Left renal pelvis (tissue), 4 donors: ENCODE results near the gene ZNF24. TPM values are rescaled to one million over a fixed set of nuclear protein-coding genes. Genes with fewer than 3 reads are reported as not detected.

Experiments used
- DNase-seq, 4 donors: peaks; one replicate each; pipeline ENCODE4 v3.0.0-alpha.2; 2013; ENCODE audit warnings: low read depth in 4 of 4, low spot score in 3 of 4
- polyA plus RNA-seq, 4 donors: library from polyadenylated mRNA; unstranded; fragments of 120-200 nt; gene quantifications; one replicate each; pipeline ENCODE4 v1.2.1, GENCODE V29; 2013; ENCODE audit not compliant: insufficient read length in 4 of 4

Gene ZNF24
- polyA plus RNA-seq: 10 to 100 TPM; 49.3 to 92.1 (median 72.7) TPM

DNA sequence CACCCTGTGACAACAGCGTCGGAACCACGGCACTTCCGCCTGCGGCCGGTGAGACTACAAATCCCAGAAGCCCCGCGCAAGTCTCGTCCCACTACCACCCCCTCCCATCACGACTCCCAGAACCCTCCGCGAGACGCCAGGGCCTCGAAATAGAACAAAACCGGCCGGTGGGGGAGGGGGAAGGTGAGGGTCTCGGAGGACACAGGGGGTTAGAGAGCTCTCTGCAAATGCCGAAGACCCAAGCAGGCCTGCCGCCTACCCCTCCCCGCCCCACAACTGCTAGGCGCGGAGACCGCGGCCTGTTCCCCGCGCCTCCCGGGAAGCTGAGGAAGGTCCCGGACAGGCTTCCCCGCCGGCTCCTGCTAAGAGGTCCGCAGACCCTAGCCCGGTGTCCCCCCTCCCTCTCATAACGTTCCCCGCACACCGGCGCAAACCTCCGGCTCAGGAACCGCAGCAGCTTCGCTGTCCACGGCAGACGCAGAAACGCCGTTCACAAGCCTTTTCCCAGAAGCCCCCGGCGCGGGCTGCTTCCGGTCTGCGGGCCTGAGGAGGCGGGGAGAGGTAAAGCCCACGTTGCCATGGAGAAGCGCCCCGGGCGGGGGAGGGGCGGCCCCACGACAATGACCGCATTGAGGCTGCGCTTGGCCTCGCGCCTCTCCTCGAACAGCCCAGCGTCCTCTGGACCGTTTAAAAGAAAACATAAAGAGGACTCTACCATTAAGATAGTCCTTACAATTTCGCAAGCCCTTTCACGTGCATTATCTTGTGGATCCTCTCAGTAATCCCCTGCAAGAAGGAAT lies at the start of gene ZNF24:
TSS of gene ZNF24 (minus strand) at position 485 of the 800 bp plus-strand sequence. CDS start 3,770 bp downstream, outside the sequence.
- peak; percentile 82 to 92 (median 90) for DNase-seq

DNA sequence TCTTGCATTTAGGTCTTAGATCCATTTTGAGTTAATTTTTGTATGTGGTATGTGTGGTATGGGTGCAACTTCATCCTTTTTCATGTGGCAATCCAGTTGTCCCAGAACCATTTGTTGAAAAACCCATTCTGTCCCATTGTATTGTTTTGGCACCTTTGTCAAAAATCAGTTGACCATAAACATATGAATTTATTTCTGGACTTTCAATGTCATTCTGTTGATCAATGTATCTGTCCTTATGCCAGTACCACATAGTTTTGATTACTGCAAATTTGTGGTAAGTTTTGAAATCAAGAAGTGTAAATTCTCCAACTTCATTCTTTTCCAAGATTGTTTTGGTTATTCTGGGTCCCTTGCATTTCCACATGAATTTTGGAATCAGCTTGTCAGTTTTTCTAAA lies 49.5 kb upstream of the ZNF24 start:
- DNase-seq: no peak

DNA sequence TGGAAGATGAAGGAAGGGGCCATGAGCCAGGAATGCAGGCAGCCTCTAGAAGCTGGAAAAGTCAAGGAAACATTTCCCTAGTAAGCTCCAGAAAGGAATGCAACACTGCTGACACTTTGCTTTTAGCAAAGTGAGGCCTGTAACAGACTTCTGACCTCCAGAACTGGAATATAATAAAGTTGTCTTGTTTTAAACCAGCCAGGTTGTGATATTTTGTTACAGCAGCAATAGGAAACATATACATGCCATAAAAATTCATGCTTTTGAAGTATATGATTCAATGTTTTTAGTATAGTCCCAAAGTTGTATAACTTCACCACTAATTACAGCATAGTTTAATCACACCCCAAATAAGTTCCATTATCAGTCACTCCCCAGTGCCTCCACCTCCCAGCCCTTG lies 48.2 kb upstream of the ZNF24 start:
- DNase-seq: no peak

DNA sequence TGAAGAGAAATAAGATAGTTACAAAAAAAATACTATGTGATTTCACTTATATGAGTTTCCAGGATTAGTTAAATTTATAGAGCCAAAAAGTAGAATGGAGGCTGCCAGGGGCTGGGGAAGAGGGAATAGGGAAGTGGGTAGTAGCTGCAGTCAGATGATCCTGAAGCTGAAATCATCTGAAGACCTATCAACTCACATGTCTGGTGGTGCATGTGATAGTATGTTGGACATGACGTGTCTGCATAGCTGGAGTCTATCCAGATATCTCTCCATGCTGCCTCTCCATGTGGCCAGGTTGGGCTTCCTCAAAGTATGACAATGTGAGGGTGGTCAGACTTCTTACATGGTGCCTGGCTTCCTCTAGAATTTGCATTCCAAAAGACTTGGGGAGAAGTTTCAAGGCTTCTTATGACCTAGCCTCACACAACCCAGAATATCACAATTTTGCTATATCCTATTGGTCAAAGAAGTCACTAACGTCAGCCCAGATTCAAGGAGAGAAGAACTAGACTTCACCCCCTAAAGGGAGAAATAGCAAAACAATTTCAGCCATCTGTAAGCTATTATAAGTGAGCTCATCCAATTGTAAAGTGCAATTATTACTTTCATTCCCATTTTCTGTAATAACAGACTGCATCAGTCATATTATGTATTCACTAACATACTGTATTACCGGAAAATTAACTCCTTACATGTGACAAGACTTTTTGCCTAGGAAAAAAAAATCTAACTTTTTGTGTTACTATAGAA lies 46.9 kb upstream of the ZNF24 start:
- DNase-seq: no peak

DNA sequence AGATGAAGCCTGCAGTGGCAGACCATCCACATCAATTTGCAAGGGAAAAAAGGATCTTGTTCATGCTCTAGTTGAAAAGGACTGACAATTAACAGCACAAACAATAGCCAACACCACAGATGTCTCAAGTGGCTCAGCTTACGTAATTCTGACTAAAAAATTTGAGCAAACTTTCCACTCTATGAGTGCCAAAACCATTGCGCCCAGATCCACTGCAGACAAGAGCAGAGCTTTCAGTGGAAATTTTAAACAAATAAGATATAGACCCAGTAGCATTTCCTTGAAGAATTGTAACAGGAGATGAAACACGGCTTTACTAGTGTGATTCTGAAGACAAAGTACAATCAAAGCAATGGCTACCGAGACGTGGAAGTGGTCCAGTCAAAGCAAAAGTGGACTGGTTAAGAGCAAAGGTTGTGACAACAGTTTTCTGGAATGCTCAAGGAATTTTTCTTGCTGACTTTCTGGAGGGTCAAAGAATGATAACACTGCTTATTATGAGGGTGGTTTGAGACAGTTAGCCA lies 44.9 kb upstream of the ZNF24 start:
- no peak for DNase-seq

DNA sequence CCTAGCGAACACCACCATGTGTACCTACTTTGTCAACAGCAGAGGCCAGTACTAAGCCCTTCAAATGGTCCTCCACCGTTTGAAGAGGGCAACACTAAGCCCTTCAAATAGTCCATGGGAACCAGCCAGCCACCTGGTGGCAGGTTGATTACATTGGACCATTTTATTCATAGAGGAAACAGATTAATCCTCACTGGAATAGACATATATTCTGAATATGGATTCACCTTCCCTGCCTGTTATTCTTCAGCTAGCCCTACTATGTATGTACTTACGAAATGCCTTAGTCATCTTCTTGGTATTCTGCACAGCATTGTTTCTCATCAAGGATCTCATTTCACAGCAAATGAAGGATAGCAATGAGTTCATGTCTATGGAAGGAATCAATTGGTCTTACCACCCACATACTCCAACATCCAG lies 42.9 kb upstream of the ZNF24 start:
- no peak for DNase-seq

DNA sequence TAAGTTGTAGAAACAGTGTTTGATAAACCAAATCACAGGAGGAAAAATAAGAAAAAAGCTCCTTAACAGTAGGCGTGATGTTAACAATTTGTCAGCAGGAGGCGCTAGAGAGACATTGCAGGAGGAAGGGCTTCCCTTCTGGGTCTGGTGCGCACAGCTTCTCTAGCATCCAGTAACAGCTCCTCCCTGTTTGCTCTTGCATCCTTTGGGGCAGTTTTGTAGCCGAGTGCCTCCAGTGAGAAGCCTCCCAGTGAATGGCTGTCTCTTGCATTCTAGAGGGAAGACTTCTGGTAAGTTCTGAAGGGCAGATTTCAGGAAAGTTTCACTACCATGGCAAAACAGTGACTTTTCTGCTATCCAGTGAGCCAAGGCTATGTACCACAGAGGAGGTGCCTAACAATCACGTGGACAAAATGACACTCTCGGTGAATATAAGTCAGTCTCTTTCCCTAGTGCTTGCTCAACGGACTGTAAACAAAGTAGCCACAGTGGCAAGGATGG lies 42.4 kb upstream of the ZNF24 start:
- DNase-seq: peak; percentile 38 to 67 (median 45)

DNA sequence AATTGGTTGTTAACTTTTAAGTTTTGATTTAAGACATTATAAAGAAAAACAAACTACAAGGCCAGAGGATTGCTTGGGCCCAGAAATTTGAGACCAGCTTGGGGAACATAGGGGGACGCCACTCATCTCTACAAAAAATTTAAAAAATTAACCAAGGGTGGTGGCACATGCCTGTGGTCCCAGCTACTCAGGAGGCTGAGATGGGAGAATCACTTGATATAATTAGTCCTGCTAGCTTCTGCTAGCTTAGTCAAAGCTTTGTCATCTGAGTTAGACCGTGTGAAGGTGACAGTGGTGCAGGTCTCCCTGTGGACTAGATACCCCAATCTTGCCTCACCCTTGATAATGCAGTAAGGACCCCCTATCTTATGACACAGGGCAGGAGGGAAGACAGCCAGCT lies 38.9 kb upstream of the ZNF24 start:
- no peak for DNase-seq

DNA sequence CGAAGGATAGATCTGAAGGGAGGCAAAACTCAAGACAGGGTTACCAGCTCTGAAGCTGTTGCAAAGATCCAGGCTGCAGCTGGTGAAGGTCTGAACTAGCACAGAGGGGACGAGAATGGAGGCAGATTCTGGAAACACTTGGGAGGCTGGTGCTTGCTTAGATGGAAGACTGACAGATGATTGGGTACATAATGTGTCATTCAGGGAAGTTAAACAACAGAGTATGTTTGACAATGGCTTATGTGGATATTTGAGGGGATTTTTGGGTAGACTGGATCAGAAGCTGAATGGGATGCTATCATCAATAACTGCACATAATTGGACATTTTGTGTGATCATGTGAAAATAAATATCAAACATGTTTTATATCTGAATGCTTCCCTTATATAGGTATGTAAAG lies 35.2 kb upstream of the ZNF24 start:
- no peak for DNase-seq

DNA sequence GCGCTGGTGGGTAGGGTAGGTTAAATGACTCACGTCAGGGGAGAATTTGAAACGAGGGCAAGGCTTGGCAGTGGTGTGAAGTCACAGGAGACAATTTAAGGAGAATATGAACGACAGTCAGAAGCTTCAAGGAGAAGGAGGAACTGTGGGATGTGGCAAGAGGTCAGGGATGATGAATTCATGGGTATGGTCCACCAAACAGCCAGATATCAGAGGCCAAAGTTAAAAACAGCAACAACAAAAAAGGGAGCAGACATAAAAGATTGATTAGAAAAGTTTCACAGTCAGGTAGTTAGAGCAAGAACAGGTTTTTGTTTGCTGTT lies 34.3 kb upstream of the ZNF24 start:
- no peak for DNase-seq

DNA sequence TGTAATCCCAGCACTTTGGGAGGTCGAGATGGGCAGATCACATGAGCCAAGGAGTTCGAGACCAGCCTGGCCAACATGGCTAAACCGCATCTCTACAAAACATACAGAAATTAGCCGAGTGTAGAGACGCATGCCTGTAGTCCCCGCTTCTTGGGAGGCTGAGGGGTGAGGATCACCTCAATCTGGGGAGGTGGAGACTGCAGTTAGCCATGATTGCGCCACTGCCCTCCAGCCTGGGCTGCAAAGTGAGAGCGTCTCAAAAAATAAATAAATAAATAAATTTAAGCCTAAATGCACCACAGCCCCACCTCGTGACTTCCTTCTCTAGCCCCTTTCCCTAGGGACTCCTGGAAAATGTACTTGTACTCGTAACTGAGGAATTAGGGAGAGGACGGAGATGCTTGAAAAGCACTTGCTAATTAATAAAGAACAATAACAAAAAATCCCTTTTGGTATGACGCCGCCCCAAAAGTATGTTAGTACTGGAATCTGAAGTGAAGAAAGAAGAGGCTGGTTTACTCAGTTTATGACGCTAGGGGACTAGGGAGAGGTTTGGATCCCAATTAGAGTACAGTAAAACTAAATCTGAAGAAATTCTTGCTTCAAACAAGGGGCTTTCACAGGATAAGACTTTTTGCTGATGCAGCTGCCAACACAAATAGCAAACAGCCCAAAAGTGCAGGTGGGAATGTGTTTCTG lies 33.8 kb upstream of the ZNF24 start:
- DNase-seq: no peak

DNA sequence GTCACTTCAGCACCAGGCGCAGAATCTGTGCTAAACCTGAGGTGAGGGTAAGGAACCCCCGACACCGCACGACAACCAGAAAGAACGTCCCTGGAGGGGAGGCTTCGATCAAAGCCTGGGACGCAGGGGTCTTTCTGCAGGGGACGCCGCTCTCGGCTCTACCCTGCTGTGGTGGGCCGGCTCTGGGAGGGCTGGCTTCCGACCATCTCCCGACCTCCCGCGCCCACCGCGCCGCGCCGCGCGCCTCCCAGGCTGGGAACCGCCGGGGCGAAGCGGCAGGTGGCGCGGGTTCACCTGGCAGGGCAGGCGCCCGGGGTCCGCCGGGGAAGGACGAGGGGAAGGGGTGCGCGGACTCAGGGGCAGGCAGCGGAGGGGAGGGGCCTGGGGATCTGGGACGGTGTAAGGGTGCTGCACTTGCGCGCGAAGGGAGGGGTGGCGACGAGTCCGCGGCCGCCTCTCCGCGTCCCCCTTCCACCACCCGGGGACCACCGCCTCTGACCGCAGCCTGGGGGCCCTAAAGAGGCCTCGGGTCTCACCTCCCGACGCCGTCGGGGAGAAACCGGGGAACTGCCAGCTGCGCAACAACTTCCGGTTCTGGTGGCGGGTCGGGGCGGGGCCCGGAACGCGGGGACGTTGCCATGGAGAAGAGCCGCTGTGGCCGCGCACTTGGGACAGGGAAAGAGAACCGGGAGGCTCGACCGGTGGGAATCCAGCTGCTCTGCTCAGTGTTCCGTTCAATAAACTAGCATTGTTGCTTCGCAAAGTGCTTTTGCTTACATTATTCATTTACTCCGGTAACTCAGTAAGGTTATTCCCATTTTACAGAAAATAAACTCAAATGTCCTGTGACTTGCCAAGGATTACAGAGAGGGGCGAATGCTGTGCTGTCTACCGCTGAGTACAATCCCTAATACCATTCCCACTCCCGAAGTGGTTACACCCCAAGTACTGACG lies 32.8 kb upstream of the ZNF24 start, which contains the start of gene ZNF396:
TSS of gene ZNF396 (minus strand) at position 596 of the 954 bp plus-strand sequence. CDS start 3,045 bp downstream, outside the sequence.
- peak in 3 of 4 donors; percentile 36 to 58 (median 52) for DNase-seq

DNA sequence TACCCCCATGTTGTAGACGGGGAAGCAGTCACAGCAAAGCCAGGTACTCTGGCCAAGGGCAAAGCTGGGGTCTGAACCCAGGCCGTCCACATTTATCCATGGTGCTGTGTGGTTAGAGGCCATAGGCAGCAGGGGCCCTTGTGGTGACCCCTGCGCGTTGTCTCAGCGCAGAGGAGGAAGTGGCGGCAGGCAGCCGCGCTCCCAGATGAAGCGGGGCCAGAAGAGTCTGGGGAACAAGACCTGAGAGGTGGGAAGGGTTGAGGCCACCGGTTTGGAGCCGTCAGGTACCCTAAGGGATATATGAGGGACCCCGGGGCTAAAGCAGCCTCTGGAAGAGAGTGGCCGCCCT lies 32.1 kb upstream of the ZNF24 start:
- no peak for DNase-seq

DNA sequence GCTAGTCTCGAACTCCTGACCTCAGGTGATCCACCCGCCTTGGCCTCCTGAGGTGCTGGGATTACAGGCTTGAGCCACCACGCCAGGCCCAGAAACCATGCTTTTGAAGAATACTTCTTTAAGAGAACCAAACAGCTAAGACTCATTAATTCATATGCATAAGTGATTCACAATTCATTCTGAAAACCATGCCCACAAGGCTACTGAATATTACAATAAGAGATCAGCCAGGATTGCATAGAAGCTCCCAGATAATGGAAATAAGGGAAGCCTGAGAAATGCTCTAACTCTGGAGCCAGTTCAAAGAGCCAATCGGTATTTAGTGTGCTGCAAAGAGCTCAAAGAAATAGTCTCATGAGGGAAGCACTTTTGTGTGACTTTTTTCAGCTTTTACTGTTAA lies 30.5 kb upstream of the ZNF24 start:
- no peak for DNase-seq

DNA sequence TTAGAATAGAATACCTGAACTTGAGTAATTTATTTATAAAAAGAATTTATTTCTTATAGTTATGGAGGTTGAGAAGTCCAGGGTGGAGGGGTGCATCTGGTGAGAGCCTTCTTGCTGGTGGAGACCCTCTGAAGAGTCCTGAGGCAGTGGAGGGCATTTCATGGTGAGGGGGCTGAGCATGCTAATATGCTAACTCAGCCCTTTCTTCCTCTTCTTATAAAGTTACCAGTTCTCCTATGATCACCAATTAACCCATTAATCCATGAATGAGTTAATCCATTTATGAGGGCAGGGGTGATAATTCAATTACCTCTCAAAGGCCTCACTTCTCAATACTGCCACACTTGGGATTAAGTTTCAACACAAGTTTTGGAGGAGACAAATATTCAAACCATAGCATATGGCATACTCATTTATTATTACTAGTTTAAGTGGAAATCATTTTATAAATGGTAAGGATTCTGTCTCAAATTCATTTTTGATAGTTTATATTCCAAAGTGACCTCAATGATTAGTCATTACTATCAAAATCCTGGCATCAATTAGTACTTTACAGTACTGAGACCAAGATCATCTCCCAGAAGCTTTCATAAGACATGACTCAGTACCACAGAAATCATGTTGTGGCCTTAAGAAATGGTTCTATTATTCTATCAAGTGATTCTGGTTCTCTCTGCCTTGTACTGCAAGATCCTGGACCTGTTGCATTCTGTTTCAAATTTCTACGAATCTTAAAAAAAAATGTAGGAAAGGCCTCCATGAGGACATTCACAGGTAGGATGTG lies 27.4 kb upstream of the ZNF24 start:
- DNase-seq: no peak

DNA sequence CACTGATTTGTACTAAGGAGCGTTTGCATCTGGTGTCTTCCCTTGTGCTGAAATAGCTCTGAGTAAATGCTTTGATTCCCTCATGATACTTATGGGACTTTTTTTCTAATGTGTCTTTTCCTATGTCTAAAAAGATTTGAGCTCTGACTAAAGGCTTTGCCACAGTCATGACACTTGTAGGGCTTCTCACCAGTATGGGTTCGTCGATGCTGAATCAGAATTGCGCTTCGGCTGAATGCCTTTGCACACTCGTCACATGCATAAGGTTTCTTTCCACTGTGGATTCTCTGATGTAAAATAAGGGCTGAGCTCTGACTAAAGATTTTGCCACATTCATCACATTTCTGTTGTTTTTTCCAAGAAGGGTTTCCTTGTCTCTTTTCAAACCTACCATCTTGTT lies 24.9 kb upstream of the ZNF24 start:
- DNase-seq: no peak

DNA sequence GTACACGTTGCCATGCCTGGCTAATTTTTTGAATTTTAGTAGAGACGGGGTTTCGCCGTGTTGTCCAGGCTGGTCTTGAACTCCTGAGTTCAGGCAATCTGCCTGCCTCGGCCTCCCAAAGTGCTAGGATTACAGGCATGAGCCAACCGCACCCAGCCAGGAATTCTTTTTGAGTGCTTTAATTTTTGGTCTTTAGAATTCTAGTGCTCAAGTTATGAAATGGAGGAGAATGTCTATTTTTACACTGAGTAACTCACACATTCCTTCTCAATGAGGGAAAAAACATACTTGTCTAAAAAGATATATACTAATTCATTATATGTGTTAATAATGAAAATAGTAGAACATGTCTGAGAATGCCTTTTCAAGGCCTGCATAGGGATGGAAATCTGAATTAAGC lies 24.4 kb upstream of the ZNF24 start:
- DNase-seq: no peak

DNA sequence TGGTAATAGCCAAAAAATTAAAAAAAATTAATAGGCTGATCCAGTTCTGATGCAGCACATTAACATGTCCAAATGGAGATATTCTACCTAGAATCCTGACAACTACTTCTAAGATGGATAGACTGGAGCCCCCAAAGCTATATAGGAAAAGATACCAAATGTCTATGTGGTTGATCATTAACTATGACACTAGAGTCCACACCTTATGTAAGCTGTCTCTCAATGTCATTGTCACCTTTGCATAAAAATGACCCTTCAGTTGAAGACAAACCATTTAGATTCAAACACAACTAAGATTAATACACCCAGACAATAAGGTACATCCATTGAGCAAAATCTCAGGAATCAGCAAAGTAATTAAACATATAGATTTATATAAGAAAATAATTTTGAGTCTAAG lies 18.3 kb upstream of the ZNF24 start:
- DNase-seq: no peak
